ENCODE measurements around the gene AQP7.
"Not testable (repeated sequence)": the region's sequence is repeated elsewhere in the genome, so short reads cannot be mapped to it uniquely, and the experiment has no call there.

Gene AQP7

GRCh38 chr9:33374634-33375237, 27.6 kb downstream of the AQP7 start:
- peak; percentile 58 for DNase-seq (ENCODE audit: low read depth)

- no peak for DNase-seq (ENCODE audit: low read depth)
Observed at GRCh38 chr9:33374190-33374589, 28.2 kb downstream of the AQP7 start.

- no peak for DNase-seq (ENCODE audit: low read depth)
Observed at GRCh38 chr9:33372900-33373299, 29.5 kb downstream of the AQP7 start.

GRCh38 chr9:33366979-33367480, 35.3 kb downstream of the AQP7 start:
- DNase-seq (ENCODE audit: low read depth), result no peak

- DNase-seq (ENCODE audit: low read depth), result not testable (repeated sequence)
Observed at GRCh38 chr9:33364814-33365213, 37.6 kb downstream of the AQP7 start.

- DNase-seq (ENCODE audit: low read depth), result no peak
Observed at GRCh38 chr9:33364127-33364526, 38.2 kb downstream of the AQP7 start.

- DNase-seq (ENCODE audit: low read depth), result not testable (repeated sequence)
Observed at GRCh38 chr9:33358641-33359040, 43.7 kb downstream of the AQP7 start.

- DNase-seq (ENCODE audit: low read depth), result no peak
Observed at GRCh38 chr9:33355933-33356332, 46.4 kb downstream of the AQP7 start.

GRCh38 chr9:33354651-33355211, 47.6 kb downstream of the AQP7 start:
- DNase-seq (ENCODE audit: low read depth), result no peak

GRCh38 chr9:33351547-33351946, 50.8 kb downstream of the AQP7 start:
- DNase-seq (ENCODE audit: low read depth), result no peak

- peak; percentile 89 for DNase-seq (ENCODE audit: low read depth)
Observed at GRCh38 chr9:33350310-33350709, 52.1 kb downstream of the AQP7 start.

GRCh38 chr9:33349743-33350142, 52.6 kb downstream of the AQP7 start:
- no peak for DNase-seq (ENCODE audit: low read depth)

GRCh38 chr9:33348998-33349397, 53.4 kb downstream of the AQP7 start:
- DNase-seq (ENCODE audit: low read depth), result no peak

GRCh38 chr9:33346564-33346963, 55.8 kb downstream of the AQP7 start:
- DNase-seq (ENCODE audit: low read depth), result no peak

GRCh38 chr9:33344145-33344544, 58.2 kb downstream of the AQP7 start:
- DNase-seq (ENCODE audit: low read depth), result no peak

GRCh38 chr9:33341182-33341581, 61.2 kb downstream of the AQP7 start:
- no peak for DNase-seq (ENCODE audit: low read depth)

- DNase-seq (ENCODE audit: low read depth), result no peak
Observed at GRCh38 chr9:33340186-33340585, 62.2 kb downstream of the AQP7 start.

Data from stromal cell of bone marrow (primary cell).